Stomach (tissue), 4 donors: ENCODE results near the gene ZCCHC10.

Experiments
- EP300 ChIP-seq: sonication (generic); formaldehyde crosslinking; IDR thresholded peaks from one replicate; pipeline ENCODE4 v1.6.1; 2017; ENCODE audit warnings: antibody characterized with exemption
- POLR2A ChIP-seq, 4 donors: fragments of 450-650 bp; IDR thresholded peaks; one replicate each; pipeline ENCODE4 v1.6.1; 2016; ENCODE audit warnings: antibody characterized with exemption in 4 of 4, control low read depth in 2 of 4, mild to moderate bottlenecking in 1 of 4, moderate library complexity in 1 of 4
- TF ChIP-seq, protein P1 (sequence below), 7 experiments: fragments of 450-650 bp in 4 of 7; fragments of 200-600 bp in 3 of 7; sonication (generic) in 3 of 7; IDR thresholded peaks; one replicate each; pipeline ENCODE4 v1.5.1; 2016 to 2019; ENCODE audit warnings: antibody characterized with exemption in 7 of 7, control low read depth in 2 of 7, mild to moderate bottlenecking in 1 of 7

- no peak for TF ChIP-seq EP300
- TF ChIP-seq, protein P1, sequence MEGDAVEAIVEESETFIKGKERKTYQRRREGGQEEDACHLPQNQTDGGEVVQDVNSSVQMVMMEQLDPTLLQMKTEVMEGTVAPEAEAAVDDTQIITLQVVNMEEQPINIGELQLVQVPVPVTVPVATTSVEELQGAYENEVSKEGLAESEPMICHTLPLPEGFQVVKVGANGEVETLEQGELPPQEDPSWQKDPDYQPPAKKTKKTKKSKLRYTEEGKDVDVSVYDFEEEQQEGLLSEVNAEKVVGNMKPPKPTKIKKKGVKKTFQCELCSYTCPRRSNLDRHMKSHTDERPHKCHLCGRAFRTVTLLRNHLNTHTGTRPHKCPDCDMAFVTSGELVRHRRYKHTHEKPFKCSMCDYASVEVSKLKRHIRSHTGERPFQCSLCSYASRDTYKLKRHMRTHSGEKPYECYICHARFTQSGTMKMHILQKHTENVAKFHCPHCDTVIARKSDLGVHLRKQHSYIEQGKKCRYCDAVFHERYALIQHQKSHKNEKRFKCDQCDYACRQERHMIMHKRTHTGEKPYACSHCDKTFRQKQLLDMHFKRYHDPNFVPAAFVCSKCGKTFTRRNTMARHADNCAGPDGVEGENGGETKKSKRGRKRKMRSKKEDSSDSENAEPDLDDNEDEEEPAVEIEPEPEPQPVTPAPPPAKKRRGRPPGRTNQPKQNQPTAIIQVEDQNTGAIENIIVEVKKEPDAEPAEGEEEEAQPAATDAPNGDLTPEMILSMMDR (IDR thresholded peaks at IDR 0.05): no peak
- no peak for TF ChIP-seq POLR2A (IDR thresholded peaks at IDR 0.05)
Measured at GRCh38 chr5:132965120-132965519, 61.2 kb downstream of the ZCCHC10 start.
